Peyer's patch (tissue), 4 donors: ENCODE results near the gene PAOX.

Experiments
- CTCF ChIP-seq, 6 experiments: fragments of 450-650 bp in 4 of 6; fragments of 200-600 bp in 2 of 6; sonication (generic) in 1 of 6; IDR thresholded peaks; one replicate each; pipeline ENCODE4 v1.5.1; 2017 to 2019; ENCODE audit warnings: antibody characterized with exemption in 6 of 6, mild to moderate bottlenecking in 3 of 6, moderate library complexity in 1 of 6
- POLR2A ChIP-seq, 2 donors: fragments of 450-650 bp; IDR thresholded peaks; one replicate each; pipeline ENCODE4 v1.5.1; 2017; ENCODE audit warnings: antibody characterized with exemption in 2 of 2, mild to moderate bottlenecking in 2 of 2, moderate library complexity in 2 of 2

GRCh38 chr10:133405272-133405671, 26.2 kb downstream of the PAOX start:
- TF ChIP-seq POLR2A (IDR thresholded peaks at IDR 0.05) (no peak), CTCF (IDR thresholded peaks at IDR 0.05) (no peak)
